Liver (tissue), 9 donors: ENCODE results near the gene TCF12. TPM values are rescaled to one million over a fixed set of nuclear protein-coding genes. Genes with fewer than 3 reads are reported as not detected.

Experiments
- DNase-seq: peaks from one replicate; pipeline ENCODE4 v3.0.0-alpha.2; 2017; ENCODE audit warnings: low spot score
- H3K27ac ChIP-seq, 2 donors: one replicate each; pipeline ENCODE4 v1.7.0; 2013; ENCODE audit warnings: inconsistent platforms in 2 of 2, low read length in 2 of 2, control low read depth in 1 of 2, low read depth in 1 of 2, mild to moderate bottlenecking in 1 of 2
- H3K27me3 ChIP-seq, 4 donors: one replicate each; pipeline versions ENCODE4 v1.6.1 to v1.7.0; 2013; ENCODE audit warnings: low read length in 3 of 4, inconsistent platforms in 1 of 4, mild to moderate bottlenecking in 1 of 4, moderate library complexity in 1 of 4; ENCODE audit not compliant: control insufficient read depth in 4 of 4, insufficient read depth in 4 of 4
- H3K36me3 ChIP-seq, 4 donors: one replicate each; pipeline versions ENCODE4 v1.6.1 to v1.7.0; 2013; ENCODE audit warnings: low read length in 3 of 4, mild to moderate bottlenecking in 3 of 4, low read depth in 1 of 4, moderate library complexity in 1 of 4; ENCODE audit not compliant: control insufficient read depth in 4 of 4, insufficient read depth in 3 of 4
- H3K4me1 ChIP-seq, 4 donors: one replicate each; pipeline versions ENCODE4 v1.6.1 to v1.7.0; 2013; ENCODE audit warnings: low read length in 3 of 4, mild to moderate bottlenecking in 3 of 4, moderate library complexity in 1 of 4; ENCODE audit not compliant: control insufficient read depth in 4 of 4, insufficient read depth in 4 of 4
- H3K4me3 ChIP-seq, 3 donors: one replicate each; pipeline versions ENCODE4 v1.6.1 to v1.7.0; 2013; ENCODE audit warnings: low read length in 3 of 3, control low read depth in 1 of 3, low read depth in 1 of 3, mild to moderate bottlenecking in 1 of 3
- H3K9ac ChIP-seq, 2 donors: one replicate each; pipeline ENCODE4 v1.7.0; 2013; ENCODE audit warnings: low read length in 2 of 2, mild to moderate bottlenecking in 2 of 2, moderate library complexity in 2 of 2, control low read depth in 1 of 2, low read depth in 1 of 2
- H3K9me3 ChIP-seq, 4 donors: one replicate each; pipeline versions ENCODE4 v1.6.1 to v1.7.0; 2013; ENCODE audit warnings: low read length in 3 of 4; ENCODE audit not compliant: control insufficient read depth in 4 of 4
- ATF3 ChIP-seq: IDR thresholded peaks from 2 replicates; pipeline ENCODE4 v1.6.1; 2016; ENCODE audit warnings: antibody characterized with exemption
- CTCF ChIP-seq: fragments of 150-350 bp; IDR thresholded peaks from 2 replicates; pipeline ENCODE4 v1.5.1; 2017; ENCODE audit warnings: improper control_type of control experiment, low read depth, low read length; ENCODE audit not compliant: missing input control
- EGR1 ChIP-seq, 2 donors: IDR thresholded peaks; 2 replicates each; pipeline ENCODE4 v1.6.1; 2016 to 2018; ENCODE audit warnings: antibody characterized with exemption in 2 of 2, low read depth in 2 of 2
- FOXA1 ChIP-seq: IDR thresholded peaks from 2 replicates; pipeline ENCODE4 v1.6.1; 2016; ENCODE audit warnings: antibody characterized with exemption
- GABPA ChIP-seq, 2 donors: IDR thresholded peaks in 1 of 2; conservative IDR thresholded peaks in 1 of 2; 2 replicates each; pipeline ENCODE4 v1.6.1; 2016; ENCODE audit warnings: antibody characterized with exemption in 2 of 2, mild to moderate bottlenecking in 1 of 2, moderate library complexity in 1 of 2
- HNF4A ChIP-seq, 2 donors: conservative IDR thresholded peaks; 2 replicates each; pipeline ENCODE4 v1.6.1; 2016; ENCODE audit warnings: antibody characterized with exemption in 2 of 2, mild to moderate bottlenecking in 2 of 2
- HNF4G ChIP-seq: IDR thresholded peaks from 2 replicates; pipeline ENCODE4 v1.6.1; 2016; ENCODE audit warnings: antibody characterized with exemption
- MAX ChIP-seq: IDR thresholded peaks from 2 replicates; pipeline ENCODE4 v1.6.1; 2016; ENCODE audit warnings: antibody characterized with exemption
- NR2F2 ChIP-seq: IDR thresholded peaks from 2 replicates; pipeline ENCODE4 v1.6.1; 2016; ENCODE audit warnings: antibody characterized with exemption
- RAD21 ChIP-seq, 2 donors: IDR thresholded peaks; 2 replicates each; pipeline ENCODE4 v1.6.1; 2016; ENCODE audit warnings: antibody characterized with exemption in 2 of 2, mild to moderate bottlenecking in 2 of 2
- RXRA ChIP-seq, 2 donors: IDR thresholded peaks; 2 replicates each; pipeline ENCODE4 v1.6.1; 2017 to 2018; ENCODE audit warnings: antibody characterized with exemption in 2 of 2, mild to moderate bottlenecking in 1 of 2
- SP1 ChIP-seq: IDR thresholded peaks from 2 replicates; pipeline ENCODE4 v1.6.1; 2018; ENCODE audit warnings: antibody characterized with exemption, mild to moderate bottlenecking
- YY1 ChIP-seq: IDR thresholded peaks from 2 replicates; pipeline ENCODE4 v1.6.1; 2016; ENCODE audit warnings: antibody characterized with exemption, mild to moderate bottlenecking
- ZBTB33 ChIP-seq: IDR thresholded peaks from 2 replicates; pipeline ENCODE4 v1.6.1; 2016; ENCODE audit warnings: antibody characterized with exemption
- WGBS: extraction: QIAGEN DNeasy Blood & Tissue Kit; methylation state at CpG from one replicate; pipeline ENCODE4 v1.1.7; 2013; 5-methylcytosine and 5-hydroxymethylcytosine counted together
- polyA plus RNA-seq, 2 donors: library from polyadenylated mRNA; stranded (reverse) in 1 of 2; unstranded in 1 of 2; fragments of 200-250 nt in 1 of 2; fragments of >200 nt in 1 of 2; fragmentation: Nextera tagmentation in 1 of 2; extraction: Ambion mirVana in 1 of 2; gene quantifications; one replicate each; pipeline versions ENCODE4 v1.2.1 to v1.2.3, GENCODE V29; 2013 to 2015
- total RNA-seq, 2 donors: library from RNA; depleted of rRNA; stranded (reverse); fragments of >200 nt; gene quantifications; one replicate each; pipeline ENCODE4 v1.2.3, GENCODE V29; 2014
- TF ChIP-seq, protein P1 (sequence below): IDR thresholded peaks from 2 replicates; pipeline ENCODE4 v1.6.1; 2016; ENCODE audit warnings: antibody characterized with exemption, mild to moderate bottlenecking
- donor health status: healthy.
- donor health status: healthy.
- donor health status: healthy.
- donor health status: healthy.
- donor health status: healthy.

Gene TCF12
- total and polyA plus RNA-seq, 4 donors, result 8.7 to 38.3 (median 22.3) TPM

DNA sequence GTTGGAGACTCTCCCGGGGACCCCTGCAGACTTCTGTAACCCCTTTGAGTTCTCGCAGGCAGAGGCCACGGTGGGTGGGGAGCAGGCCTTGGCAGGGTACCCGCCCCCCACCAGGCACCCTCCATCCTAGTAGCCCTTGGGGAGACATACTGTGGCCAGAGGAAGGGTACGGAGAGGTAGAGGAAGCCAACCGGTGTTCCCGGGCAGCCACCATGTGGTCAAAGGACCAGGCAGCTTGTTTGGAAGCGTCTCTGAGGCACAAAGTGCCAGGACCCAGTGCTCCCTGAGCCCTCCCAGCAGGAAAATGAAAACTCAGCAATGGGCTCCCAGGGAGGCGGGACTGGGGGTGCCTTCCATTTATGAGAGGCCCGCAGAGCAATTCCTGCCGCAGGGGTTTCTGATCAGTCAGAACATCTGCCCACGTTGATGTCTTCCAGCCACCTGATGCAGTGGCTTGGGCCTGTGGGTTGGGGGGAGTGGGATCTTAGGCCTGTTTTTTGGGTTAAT is 404.9 kb downstream of the TCF12 start:
- no peaks in the 10 kb centered on the region for H3K9me3 ChIP-seq
- H3K27me3 ChIP-seq, result no peaks in the 10 kb centered on the region
- no peak overlapping the region for H3K27ac ChIP-seq
- no peak for TF ChIP-seq RXRA (IDR thresholded peaks at IDR 0.05)
- TF ChIP-seq HNF4G, result no peak
- TF ChIP-seq MAX, result no peak
- TF ChIP-seq YY1, result no peak
- TF ChIP-seq FOXA1, result no peak
- no peak for TF ChIP-seq GABPA (IDR thresholded peaks at IDR 0.05 in 1 of 2, conservative IDR thresholded peaks at IDR 0.05 in 1 of 2)
- no peak for TF ChIP-seq CTCF
- TF ChIP-seq, protein P1, sequence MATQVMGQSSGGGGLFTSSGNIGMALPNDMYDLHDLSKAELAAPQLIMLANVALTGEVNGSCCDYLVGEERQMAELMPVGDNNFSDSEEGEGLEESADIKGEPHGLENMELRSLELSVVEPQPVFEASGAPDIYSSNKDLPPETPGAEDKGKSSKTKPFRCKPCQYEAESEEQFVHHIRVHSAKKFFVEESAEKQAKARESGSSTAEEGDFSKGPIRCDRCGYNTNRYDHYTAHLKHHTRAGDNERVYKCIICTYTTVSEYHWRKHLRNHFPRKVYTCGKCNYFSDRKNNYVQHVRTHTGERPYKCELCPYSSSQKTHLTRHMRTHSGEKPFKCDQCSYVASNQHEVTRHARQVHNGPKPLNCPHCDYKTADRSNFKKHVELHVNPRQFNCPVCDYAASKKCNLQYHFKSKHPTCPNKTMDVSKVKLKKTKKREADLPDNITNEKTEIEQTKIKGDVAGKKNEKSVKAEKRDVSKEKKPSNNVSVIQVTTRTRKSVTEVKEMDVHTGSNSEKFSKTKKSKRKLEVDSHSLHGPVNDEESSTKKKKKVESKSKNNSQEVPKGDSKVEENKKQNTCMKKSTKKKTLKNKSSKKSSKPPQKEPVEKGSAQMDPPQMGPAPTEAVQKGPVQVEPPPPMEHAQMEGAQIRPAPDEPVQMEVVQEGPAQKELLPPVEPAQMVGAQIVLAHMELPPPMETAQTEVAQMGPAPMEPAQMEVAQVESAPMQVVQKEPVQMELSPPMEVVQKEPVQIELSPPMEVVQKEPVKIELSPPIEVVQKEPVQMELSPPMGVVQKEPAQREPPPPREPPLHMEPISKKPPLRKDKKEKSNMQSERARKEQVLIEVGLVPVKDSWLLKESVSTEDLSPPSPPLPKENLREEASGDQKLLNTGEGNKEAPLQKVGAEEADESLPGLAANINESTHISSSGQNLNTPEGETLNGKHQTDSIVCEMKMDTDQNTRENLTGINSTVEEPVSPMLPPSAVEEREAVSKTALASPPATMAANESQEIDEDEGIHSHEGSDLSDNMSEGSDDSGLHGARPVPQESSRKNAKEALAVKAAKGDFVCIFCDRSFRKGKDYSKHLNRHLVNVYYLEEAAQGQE, result no peak
- TF ChIP-seq ZBTB33, result no peak
- no peak for TF ChIP-seq ATF3
- no peak for TF ChIP-seq EGR1 (IDR thresholded peaks at IDR 0.05; ENCODE audit: low read depth in 2 of 2)
- no peak for TF ChIP-seq HNF4A (conservative IDR thresholded peaks at IDR 0.05)
- no peak for TF ChIP-seq RAD21 (IDR thresholded peaks at IDR 0.05)
- TF ChIP-seq SP1, result no peak
- TF ChIP-seq NR2F2, result no peak
- H3K9ac ChIP-seq, result no peak overlapping the region
- DNase-seq, result no peak
- H3K36me3 ChIP-seq, result no peaks in the 10 kb centered on the region
- H3K4me1 ChIP-seq, result no peaks in the 10 kb centered on the region
- no peak overlapping the region for H3K4me3 ChIP-seq
- WGBS, result 90% methylated on average over 12 of the region's 12 CpGs
